ENCODE measurements around the gene RARA.
A peak's percentile ranks its signal among the peaks of the same experiment; 100 is the strongest.

RARA gene

DNA sequence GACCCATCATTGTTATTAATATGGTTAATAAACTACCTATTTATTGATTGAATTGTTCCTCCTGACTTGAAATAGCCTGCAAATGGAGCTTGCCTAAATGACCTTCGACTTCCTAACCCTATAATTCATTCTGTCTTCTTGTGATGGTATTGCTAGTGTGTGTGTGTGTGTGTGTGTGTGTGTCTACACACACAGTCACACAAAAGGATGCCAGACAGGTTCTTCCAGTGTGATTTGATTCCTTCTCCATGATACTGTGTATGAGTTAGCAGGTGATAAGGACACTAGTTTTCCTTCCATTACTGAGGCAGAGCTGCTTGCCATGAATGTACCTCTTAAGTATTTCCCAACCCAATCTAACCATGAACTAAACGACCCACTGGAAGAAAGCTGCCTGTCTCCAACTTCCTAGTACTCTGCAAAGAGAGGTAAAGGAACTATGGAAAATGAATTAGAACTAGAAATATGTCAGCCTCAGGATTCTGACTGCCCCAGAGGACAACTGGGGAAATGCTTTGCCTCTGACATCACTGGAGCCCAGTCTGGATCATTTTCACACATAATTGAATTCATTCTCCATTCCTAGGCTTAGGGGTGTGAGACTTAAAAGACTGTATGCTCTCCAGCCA lies 24.8 kb upstream of the RARA start:
- H3K9me3 ChIP-seq (ENCODE audit: severe bottlenecking), result no peaks in the 10 kb centered on the region
- no peaks in the 10 kb centered on the region for H3K27me3 ChIP-seq (ENCODE audit: insufficient read depth, low read depth, severe bottlenecking)
- peaks cover 42% of the 10 kb centered on the region for H3K36me3 ChIP-seq
- no peak overlapping the region for H3K27ac ChIP-seq
- no peak overlapping the region for H3K4me3 ChIP-seq (ENCODE audit: low read depth, low read length)
- TF ChIP-seq CTCF (IDR thresholded peaks at IDR 0.05; ENCODE audit: low read depth, low read length), result 0 out of 2 replicates have a peak, but pooled peaks have one; percentile 19
- DNase-seq, result no peak

DNA sequence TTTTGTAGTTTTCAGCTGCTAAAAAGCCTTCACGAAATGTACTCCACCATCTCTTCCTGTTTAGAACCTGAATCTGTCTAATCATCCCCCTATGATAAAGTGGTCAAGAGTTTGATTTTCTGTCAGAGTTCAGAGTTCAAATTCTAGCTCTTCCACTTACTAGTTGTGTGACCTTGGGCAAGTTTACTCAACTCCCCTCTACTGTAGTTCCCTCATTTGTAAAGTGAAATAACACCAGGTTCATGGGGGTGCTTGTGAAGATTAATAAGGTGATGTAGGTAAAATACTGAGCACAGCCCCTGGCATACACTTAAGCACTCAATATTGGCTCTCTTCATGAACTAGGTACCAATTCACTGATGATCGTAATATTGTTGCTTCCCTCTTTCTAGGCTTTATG lies 22.5 kb upstream of the RARA start:
- H3K27ac ChIP-seq, result no peak overlapping the region
- DNase-seq, result no peak
- no peaks in the 10 kb centered on the region for H3K27me3 ChIP-seq (ENCODE audit: insufficient read depth, low read depth, severe bottlenecking)
- H3K36me3 ChIP-seq, result peaks cover 43% of the 10 kb centered on the region
- TF ChIP-seq CTCF (IDR thresholded peaks at IDR 0.05; ENCODE audit: low read depth, low read length), result no peak
- no peaks in the 10 kb centered on the region for H3K9me3 ChIP-seq (ENCODE audit: severe bottlenecking)
- H3K4me3 ChIP-seq (ENCODE audit: low read depth, low read length), result no peak overlapping the region

DNA sequence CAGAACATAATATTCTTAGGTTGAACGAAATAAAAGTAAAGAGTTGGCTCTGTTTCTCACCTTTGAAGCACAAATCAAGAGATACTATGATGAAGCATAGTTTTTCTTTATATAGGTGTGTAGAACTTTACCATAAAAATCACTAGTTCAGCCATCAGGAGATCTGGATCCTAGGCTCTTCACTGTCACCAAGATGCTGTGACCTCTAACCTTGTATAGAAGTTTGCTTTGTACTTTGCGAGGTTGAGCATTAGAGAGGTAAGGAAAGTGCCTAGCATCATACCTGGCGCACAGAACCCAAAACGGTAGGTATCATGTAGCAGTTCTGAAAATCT lies 21.9 kb upstream of the RARA start:
- TF ChIP-seq CTCF (IDR thresholded peaks at IDR 0.05; ENCODE audit: low read depth, low read length), result no peak
- H3K4me3 ChIP-seq (ENCODE audit: low read depth, low read length), result no peak overlapping the region
- H3K27ac ChIP-seq, result no peak overlapping the region

DNA sequence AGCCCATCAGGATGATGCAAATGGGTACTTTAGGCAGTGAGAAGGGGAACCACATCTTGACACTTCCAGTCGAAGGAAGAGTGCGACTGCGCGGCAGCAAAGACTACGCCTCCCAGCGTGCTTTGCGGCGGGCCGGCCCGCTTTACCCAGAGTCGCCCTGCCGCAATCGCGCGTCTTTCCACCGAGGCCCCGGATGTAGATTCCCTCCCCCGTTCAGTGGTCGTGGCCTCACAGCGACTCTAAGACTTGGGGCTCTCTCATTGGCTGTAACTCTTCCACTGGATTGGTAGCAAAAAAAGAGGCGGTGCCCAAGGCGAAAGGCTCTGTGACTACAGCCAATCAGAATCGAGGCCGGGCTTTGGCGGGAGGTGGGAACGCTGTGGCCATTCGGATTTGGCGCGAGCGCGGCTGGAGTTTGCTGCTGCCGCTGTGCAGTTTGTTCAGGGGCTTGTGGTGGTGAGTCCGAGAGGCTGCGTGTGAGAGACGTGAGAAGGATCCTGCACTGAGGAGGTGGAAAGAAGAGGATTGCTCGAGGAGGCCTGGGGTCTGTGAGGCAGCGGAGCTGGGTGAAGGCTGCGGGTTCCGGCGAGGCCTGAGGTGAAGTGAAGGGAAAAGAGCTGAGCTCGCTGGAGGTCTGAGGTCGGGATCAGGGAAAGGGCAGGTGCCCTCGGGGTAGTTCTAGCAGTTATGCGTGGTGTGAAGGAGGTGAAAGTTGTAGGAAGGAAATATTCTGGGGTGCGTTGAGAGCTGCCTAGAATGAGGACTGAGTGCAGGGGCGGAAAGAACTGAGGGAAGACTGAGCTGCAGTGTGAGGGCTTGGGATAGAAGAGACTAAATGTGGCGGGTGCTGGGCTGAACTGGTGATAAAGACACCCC lies 21.2 kb upstream of the RARA start, which contains the start of gene CDC6:
CDC6 (plus strand) TSS at position 386 of the 876 bp plus-strand sequence. CDS start 1,542 bp downstream, outside the sequence.
- peak within 1 kb of the TSS; percentile 78 for H3K4me3 ChIP-seq (ENCODE audit: low read depth, low read length)
- no peak for TF ChIP-seq CTCF (IDR thresholded peaks at IDR 0.05; ENCODE audit: low read depth, low read length)
- peaks cover 47% of the 10 kb centered on the region for H3K36me3 ChIP-seq
- H3K27ac ChIP-seq, result peak within 1 kb of the TSS; percentile 98
- no peaks in the 10 kb centered on the region for H3K9me3 ChIP-seq (ENCODE audit: severe bottlenecking)
- no peaks in the 10 kb centered on the region for H3K27me3 ChIP-seq (ENCODE audit: insufficient read depth, low read depth, severe bottlenecking)
- DNase-seq, result peak; percentile 100

More for the DNA sequence above, 21.9 kb upstream of the RARA start:
- Histone ChIP-seq H3K9me3 (ENCODE audit: severe bottlenecking) (no peaks in the 10 kb centered on the region), H3K36me3 (peaks cover 46% of the 10 kb centered on the region), H3K27me3 (ENCODE audit: insufficient read depth, low read depth, severe bottlenecking) (no peaks in the 10 kb centered on the region)
- no peak for DNase-seq

DNA sequence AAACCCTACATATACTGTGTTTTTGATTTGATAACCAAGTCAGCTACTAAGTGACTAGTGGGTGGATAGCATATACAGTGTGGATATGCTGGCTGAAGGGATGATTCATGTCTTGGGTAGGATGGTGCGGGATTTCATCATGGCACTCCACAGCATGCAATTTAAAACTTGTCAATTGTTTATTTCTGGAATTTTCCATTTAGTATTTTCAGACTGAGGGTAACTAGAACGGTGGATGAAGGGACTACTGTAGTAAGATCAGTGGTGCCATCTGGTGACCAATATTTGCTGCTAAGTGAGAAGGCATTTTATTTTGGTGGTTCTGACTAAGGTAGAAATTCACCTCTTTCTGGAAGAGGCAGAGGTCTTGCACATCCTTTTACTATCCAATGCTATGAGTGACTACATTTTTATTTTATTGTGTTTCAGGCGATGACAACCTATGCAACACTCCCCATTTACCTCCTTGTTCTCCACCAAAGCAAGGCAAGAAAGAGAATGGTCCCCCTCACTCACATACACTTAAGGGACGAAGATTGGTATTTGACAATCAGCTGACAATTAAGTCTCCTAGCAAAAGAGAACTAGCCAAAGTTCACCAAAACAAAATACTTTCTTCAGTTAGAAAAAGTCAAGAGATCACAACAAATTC lies 18.2 kb upstream of the RARA start:
- Histone ChIP-seq H3K27me3 (ENCODE audit: insufficient read depth, low read depth, severe bottlenecking) (no peaks in the 10 kb centered on the region), H3K9me3 (ENCODE audit: severe bottlenecking) (no peaks in the 10 kb centered on the region), H3K4me3 (ENCODE audit: low read depth, low read length) (no peak overlapping the region), H3K27ac (no peak overlapping the region), H3K36me3 (peaks cover 77% of the 10 kb centered on the region)
- peak; percentile 67 for TF ChIP-seq CTCF (IDR thresholded peaks at IDR 0.05; ENCODE audit: low read depth, low read length)
- peak; percentile 70 for DNase-seq
